Mammary epithelial cell (primary cell): ENCODE data around the gene TTC28.

ENCODE experiments used
- EZH2 ChIP-seq: IDR thresholded peaks from 2 replicates; pipeline ENCODE4 v1.6.1; 2012; ENCODE audit warnings: low read length, inconsistent platforms, borderline replicate concordance
- TF ChIP-seq, protein P1 (sequence below), 2 donors: IDR thresholded peaks in 1 of 2; conservative IDR thresholded peaks in 1 of 2; 2 replicates each; pipeline ENCODE4 v1.5.1; 2011 to 2012; ENCODE audit warnings: inconsistent platforms in 2 of 2, low read length in 2 of 2, mild to moderate bottlenecking in 2 of 2, control low read depth in 1 of 2, low read depth in 1 of 2; ENCODE audit not compliant: insufficient read depth in 1 of 2; ENCODE audit errors: extremely low read depth in 1 of 2

DNA sequence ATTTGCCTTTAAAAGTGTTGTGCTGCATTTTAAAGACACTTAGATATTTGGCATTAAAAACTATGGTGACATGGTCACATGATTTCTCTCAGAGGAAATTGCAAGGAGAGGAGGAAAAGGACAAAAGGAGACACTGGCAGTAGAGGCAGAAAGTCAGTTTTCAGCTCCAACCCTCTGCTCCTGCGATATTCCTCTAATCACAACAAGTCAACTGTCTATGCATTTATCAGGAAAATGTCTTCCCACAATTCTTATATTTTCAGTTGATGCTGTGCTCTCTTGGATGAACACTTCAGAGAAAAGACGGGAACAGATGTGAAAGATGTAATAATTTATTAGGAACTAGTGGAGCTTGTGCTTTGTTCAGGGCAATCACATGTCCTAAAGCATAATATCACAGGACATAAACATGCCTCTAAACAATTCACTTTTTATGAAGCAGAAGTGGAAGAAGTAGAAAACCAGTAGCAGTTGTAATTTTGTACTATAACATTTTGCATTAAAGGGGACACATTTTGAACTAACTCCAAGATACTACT, 419.8 kb downstream of the TTC28 start:
- TF ChIP-seq, protein P1, sequence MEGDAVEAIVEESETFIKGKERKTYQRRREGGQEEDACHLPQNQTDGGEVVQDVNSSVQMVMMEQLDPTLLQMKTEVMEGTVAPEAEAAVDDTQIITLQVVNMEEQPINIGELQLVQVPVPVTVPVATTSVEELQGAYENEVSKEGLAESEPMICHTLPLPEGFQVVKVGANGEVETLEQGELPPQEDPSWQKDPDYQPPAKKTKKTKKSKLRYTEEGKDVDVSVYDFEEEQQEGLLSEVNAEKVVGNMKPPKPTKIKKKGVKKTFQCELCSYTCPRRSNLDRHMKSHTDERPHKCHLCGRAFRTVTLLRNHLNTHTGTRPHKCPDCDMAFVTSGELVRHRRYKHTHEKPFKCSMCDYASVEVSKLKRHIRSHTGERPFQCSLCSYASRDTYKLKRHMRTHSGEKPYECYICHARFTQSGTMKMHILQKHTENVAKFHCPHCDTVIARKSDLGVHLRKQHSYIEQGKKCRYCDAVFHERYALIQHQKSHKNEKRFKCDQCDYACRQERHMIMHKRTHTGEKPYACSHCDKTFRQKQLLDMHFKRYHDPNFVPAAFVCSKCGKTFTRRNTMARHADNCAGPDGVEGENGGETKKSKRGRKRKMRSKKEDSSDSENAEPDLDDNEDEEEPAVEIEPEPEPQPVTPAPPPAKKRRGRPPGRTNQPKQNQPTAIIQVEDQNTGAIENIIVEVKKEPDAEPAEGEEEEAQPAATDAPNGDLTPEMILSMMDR (conservative IDR thresholded peaks at IDR 0.05 in 1 of 2, IDR thresholded peaks at IDR 0.05 in 1 of 2; ENCODE audit: extremely low read depth in 1 of 2, insufficient read depth in 1 of 2, low read depth in 1 of 2, low read length in 2 of 2): no peak
- TF ChIP-seq EZH2: no peak
